ENCODE measurements around the gene GPR149. TPM values are rescaled to one million over a fixed set of nuclear protein-coding genes. Genes with fewer than 3 reads are reported as not detected.

Gene GPR149
- total and polyA plus RNA-seq, 2 of the 8 experiments (the other 6 are each of a cell fraction or from before 2014, with no cell fraction given): not detected

GRCh38 chr3:154294016-154294415, 136.0 kb downstream of the GPR149 start:
- Histone ChIP-seq H3K56ac (replicated peaks; ENCODE audit: insufficient read length, low read depth, low read length) (no peak overlapping the region), H3K36me3 (ENCODE audit: control insufficient read depth in 2 of 4, insufficient read depth in 4 of 4, low read length in 3 of 4) (peaks cover 15 to 86% (median 41%) of the 10 kb centered on the region in 4 experiments), H2BK20ac (ENCODE audit: low read length) (no peak overlapping the region), H2BK15ac (ENCODE audit: low read length) (no peak overlapping the region), H3K79me2 (ENCODE audit: control insufficient read depth in 1 of 2, insufficient read depth in 2 of 2, low read length in 2 of 2) (no peaks in the 10 kb centered on the region), H2AFZ (ENCODE audit: low read length) (no peak overlapping the region), H3K79me1 (ENCODE audit: low read depth, low read length) (no peaks in the 10 kb centered on the region), H4K5ac (ENCODE audit: insufficient read length, low read depth, low read length) (no peak overlapping the region), H3K14ac (ENCODE audit: insufficient read length) (no peak overlapping the region), H2AK5ac (ENCODE audit: low read depth, low read length) (no peak overlapping the region), H3K4me1 (replicated peaks in 1 of 4; ENCODE audit: control insufficient read depth in 3 of 4, insufficient read depth in 4 of 4, low read length in 3 of 4) (no peaks in the 10 kb centered on the region), H3K4me3 (ENCODE audit: extremely low read depth in 1 of 4, insufficient read depth in 2 of 4, low read depth in 3 of 4, low read length in 4 of 4) (no peak overlapping the region), H3K4ac (replicated peaks; ENCODE audit: insufficient read length, low read depth, low read length) (no peak overlapping the region), H3K23ac (ENCODE audit: insufficient read length) (no peak overlapping the region), H3K27me3 (replicated peaks in 1 of 4; ENCODE audit: control insufficient read depth in 3 of 4, extremely low read depth in 1 of 4, insufficient read depth in 3 of 4, low read length in 3 of 4) (no peaks in the 10 kb centered on the region), H4K91ac (replicated peaks; ENCODE audit: insufficient read length, low read length) (no peak overlapping the region), H3K23me2 (ENCODE audit: low read depth, low read length) (no peaks in the 10 kb centered on the region), H2BK12ac (ENCODE audit: low read depth, low read length) (no peak overlapping the region), H3K9me3 (ENCODE audit: insufficient read depth in 2 of 2, low read depth in 1 of 2, low read length in 1 of 2) (no peaks in the 10 kb centered on the region), H3K4me2 (ENCODE audit: insufficient read depth in 1 of 2, low read depth in 2 of 2, low read length in 2 of 2) (no peak overlapping the region), H4K20me1 (replicated peaks in 1 of 2; ENCODE audit: control insufficient read depth in 1 of 2, insufficient read depth in 2 of 2, low read length in 2 of 2) (peaks cover 0 to 3% of the 10 kb centered on the region in 2 experiments), H2BK120ac (replicated peaks; ENCODE audit: low read depth, low read length) (no peak overlapping the region), H3K18ac (ENCODE audit: extremely low read depth, low read length) (no peak overlapping the region), H3K9ac (replicated peaks in 1 of 4; ENCODE audit: extremely low read depth in 1 of 4, low read depth in 3 of 4, low read length in 3 of 4) (no peak overlapping the region), H3K27ac (ENCODE audit: low read depth, low read length) (no peak overlapping the region), H4K8ac (ENCODE audit: extremely low read depth, insufficient read depth, low read length) (no peak overlapping the region), H2BK5ac (ENCODE audit: low read depth, low read length) (no peak overlapping the region)
- TF ChIP-seq SIRT6 (IDR thresholded peaks at IDR 0.05; ENCODE audit: low read length): no peak
- no peak for TF ChIP-seq RBBP5 (IDR thresholded peaks at IDR 0.05; ENCODE audit: borderline replicate concordance, low read depth, low read length)
- no peak for TF ChIP-seq KDM5A (IDR thresholded peaks at IDR 0.05; ENCODE audit: low read length)
- no peak for TF ChIP-seq RNF2 (IDR thresholded peaks at IDR 0.05; ENCODE audit: borderline replicate concordance, low read depth, low read length, missing control alignments, poor library complexity, severe bottlenecking)
- no peak for TF ChIP-seq POLR2AphosphoS5 (IDR thresholded peaks at IDR 0.05; ENCODE audit: low read depth, low read length)
- TF ChIP-seq CTBP2 (IDR thresholded peaks at IDR 0.05; ENCODE audit: borderline replicate concordance, insufficient read depth, insufficient read length, low read length): no peak
- no peak for TF ChIP-seq BCL11A (IDR thresholded peaks at IDR 0.05; ENCODE audit: low read depth in 2 of 2, low read length in 2 of 2)
- no peak for TF ChIP-seq CBX5 (IDR thresholded peaks at IDR 0.05; ENCODE audit: low read depth, low read length)
- TF ChIP-seq JUND (IDR thresholded peaks at IDR 0.05; ENCODE audit: low read length): no peak
- FAIRE-seq (no peak), DNase-seq (ENCODE audit: low read depth in 1 of 2, low spot score in 2 of 2) (no peak)
- CTCF ChIA-PET (ENCODE audit: partially characterized antibody): no interaction called here
- WGBS, 2 experiments (ENCODE audit: extremely low coverage in 1 of 2, insufficient coverage in 1 of 2, insufficient read length in 1 of 2, insufficient replicate concordance in 2 of 2, low coverage in 1 of 2, low lambda C conversion rate in 2 of 2, missing lambda C conversion rate in 1 of 2): 98% methylated on average over 2 of the region's 2 CpGs; no CpG with 5 or more reads in 1 of the 2 experiments
- POLR2A ChIA-PET (ENCODE audit: partially characterized antibody): no interaction called here

Data from H1 (cell line).